Activated B cell treated with CpG ODN at 0.5 μM for 24 hours (primary cell): ENCODE data around the gene PLCH2. TPM values are rescaled to one million over a fixed set of nuclear protein-coding genes. Genes with fewer than 3 reads are reported as not detected.

Experiments used
- ATAC-seq: fragments of 200-7000 bp; cut with Tn5 transposase; one replicate; pipeline ENCODE4 v1.10.0; 2021; ENCODE audit warnings: low read depth, mild to moderate bottlenecking, moderate library complexity
- CTCF ChIA-PET: fragments of 350-600 bp; sonication (Branson Sonifier 250); formaldehyde crosslinking; loops from one replicate; lab custom pipeline; 2021; ENCODE audit warnings: antibody characterized with exemption; lab: Charles Lee
- POLR2A ChIA-PET: fragments of 350-600 bp; sonication (Branson Sonifier 250); formaldehyde crosslinking; loops from one replicate; lab custom pipeline; 2021; ENCODE audit warnings: antibody characterized with exemption; lab: Charles Lee
- DNase-seq: peaks from one replicate; pipeline ENCODE4 v3.0.0; 2022
- H3K27ac Mint-ChIP-seq: one replicate; pipeline ENCODE4 v1.8.0; 2020; ENCODE audit warnings: mixed read lengths
- H3K27me3 Mint-ChIP-seq: one replicate; pipeline ENCODE4 v1.8.0; 2021; ENCODE audit warnings: mixed read lengths
- H3K36me3 Mint-ChIP-seq: one replicate; pipeline ENCODE4 v1.8.0; 2021; ENCODE audit warnings: low read depth, mixed read lengths
- H3K4me1 Mint-ChIP-seq: one replicate; pipeline ENCODE4 v1.8.0; 2021; ENCODE audit warnings: mixed read lengths
- H3K4me3 Mint-ChIP-seq: one replicate; pipeline ENCODE4 v1.8.0; 2020; ENCODE audit warnings: mild to moderate bottlenecking, mixed read lengths
- H3K9me3 Mint-ChIP-seq: one replicate; pipeline ENCODE4 v1.8.0; 2020; ENCODE audit warnings: mixed read lengths
- intact Hi-C: fragments of 100-400 bp; cut with micrococcal nuclease; formaldehyde crosslinking; loops from one replicate; pipeline ENCODE4 v1.15.1; 2024
- total RNA-seq: library from RNA; stranded (reverse); gene quantifications from 2 replicates; pipeline ENCODE4 v1.2.3, GENCODE V29; 2022
- TF ChIP-seq, protein P1 (sequence below): fragments of 200-600 bp; IDR thresholded peaks from one replicate; pipeline ENCODE4 v1.8.0; 2022; ENCODE audit warnings: antibody characterized with exemption, mild to moderate bottlenecking

The PLCH2 gene
- total RNA-seq, 1 donor from 2014 or later: 6.1 TPM

DNA sequence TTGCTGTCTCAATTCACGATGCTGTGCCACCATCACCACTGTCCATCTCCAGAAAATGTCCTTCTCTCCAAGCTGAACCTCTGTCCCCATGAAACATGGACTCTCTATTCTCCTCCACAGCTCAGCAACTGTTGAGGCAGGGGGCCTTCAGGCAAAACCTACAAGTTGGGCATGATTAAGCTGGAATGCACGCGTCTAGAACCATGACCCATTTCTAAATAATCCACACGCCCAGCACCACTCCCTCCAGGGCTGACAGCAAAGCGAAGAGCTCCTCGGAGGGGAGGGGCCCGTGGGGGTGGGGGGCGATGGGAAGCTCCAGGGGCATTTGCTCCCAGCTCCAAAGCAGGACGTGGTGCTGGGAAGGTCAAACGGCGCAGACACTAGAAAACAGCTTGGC lies 57.3 kb downstream of the PLCH2 start:
- ATAC-seq: no peak
- CTCF ChIA-PET: no interaction called here
- H3K4me3 Mint-ChIP-seq: no peak overlapping the region
- POLR2A ChIA-PET: interaction anchor here (0.7 to 3.1 kb wide), 2 partner anchors 12 to 23 kb away, joined by 3 to 10 read pairs; partner anchors contain the start of gene TNFRSF14
- peaks cover 20% of the 10 kb centered on the region for H3K27me3 Mint-ChIP-seq
- H3K27ac Mint-ChIP-seq: no peak overlapping the region
- H3K36me3 Mint-ChIP-seq: no peaks in the 10 kb centered on the region
- DNase-seq: no peak
- TF ChIP-seq, protein P1, sequence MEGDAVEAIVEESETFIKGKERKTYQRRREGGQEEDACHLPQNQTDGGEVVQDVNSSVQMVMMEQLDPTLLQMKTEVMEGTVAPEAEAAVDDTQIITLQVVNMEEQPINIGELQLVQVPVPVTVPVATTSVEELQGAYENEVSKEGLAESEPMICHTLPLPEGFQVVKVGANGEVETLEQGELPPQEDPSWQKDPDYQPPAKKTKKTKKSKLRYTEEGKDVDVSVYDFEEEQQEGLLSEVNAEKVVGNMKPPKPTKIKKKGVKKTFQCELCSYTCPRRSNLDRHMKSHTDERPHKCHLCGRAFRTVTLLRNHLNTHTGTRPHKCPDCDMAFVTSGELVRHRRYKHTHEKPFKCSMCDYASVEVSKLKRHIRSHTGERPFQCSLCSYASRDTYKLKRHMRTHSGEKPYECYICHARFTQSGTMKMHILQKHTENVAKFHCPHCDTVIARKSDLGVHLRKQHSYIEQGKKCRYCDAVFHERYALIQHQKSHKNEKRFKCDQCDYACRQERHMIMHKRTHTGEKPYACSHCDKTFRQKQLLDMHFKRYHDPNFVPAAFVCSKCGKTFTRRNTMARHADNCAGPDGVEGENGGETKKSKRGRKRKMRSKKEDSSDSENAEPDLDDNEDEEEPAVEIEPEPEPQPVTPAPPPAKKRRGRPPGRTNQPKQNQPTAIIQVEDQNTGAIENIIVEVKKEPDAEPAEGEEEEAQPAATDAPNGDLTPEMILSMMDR: no peak
- H3K4me1 Mint-ChIP-seq: peaks cover 11% of the 10 kb centered on the region
- intact Hi-C loops: no loop called here
- H3K9me3 Mint-ChIP-seq: no peaks in the 10 kb centered on the region

DNA sequence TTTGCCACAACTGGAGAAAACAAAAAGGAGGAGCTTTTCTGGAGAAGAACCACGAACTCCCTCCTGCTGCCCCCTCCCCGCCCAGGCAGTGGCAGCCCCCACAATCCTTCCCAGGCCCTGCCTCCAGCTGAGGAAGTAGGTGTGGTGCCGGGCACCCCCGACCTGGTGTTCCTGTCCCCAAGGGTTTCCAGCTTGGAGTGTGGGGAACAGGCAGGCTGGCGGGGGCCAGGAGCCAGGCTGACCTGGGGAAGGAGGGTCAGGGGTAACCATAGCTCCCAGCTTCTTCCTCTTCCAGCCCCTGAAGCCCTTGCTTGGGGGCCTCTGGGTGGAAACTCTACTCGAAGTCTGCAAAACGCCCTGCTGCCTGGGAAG lies 58.2 kb downstream of the PLCH2 start:
- TF ChIP-seq, protein P1: no peak
- ChIA-PET CTCF (no interaction called here), POLR2A (interaction anchor here (3.1 kb wide), 1 partner anchor 11 kb away, joined by 10 read pairs; no protein-coding TSS in a partner anchor)
- Mint-ChIP-seq H3K27me3 (peaks cover 20% of the 10 kb centered on the region), H3K27ac (no peak overlapping the region), H3K4me3 (no peak overlapping the region), H3K9me3 (no peaks in the 10 kb centered on the region), H3K4me1 (peaks cover 3% of the 10 kb centered on the region), H3K36me3 (no peaks in the 10 kb centered on the region)
- intact Hi-C loops: no loop called here
- ATAC-seq (no peak), DNase-seq (no peak)

DNA sequence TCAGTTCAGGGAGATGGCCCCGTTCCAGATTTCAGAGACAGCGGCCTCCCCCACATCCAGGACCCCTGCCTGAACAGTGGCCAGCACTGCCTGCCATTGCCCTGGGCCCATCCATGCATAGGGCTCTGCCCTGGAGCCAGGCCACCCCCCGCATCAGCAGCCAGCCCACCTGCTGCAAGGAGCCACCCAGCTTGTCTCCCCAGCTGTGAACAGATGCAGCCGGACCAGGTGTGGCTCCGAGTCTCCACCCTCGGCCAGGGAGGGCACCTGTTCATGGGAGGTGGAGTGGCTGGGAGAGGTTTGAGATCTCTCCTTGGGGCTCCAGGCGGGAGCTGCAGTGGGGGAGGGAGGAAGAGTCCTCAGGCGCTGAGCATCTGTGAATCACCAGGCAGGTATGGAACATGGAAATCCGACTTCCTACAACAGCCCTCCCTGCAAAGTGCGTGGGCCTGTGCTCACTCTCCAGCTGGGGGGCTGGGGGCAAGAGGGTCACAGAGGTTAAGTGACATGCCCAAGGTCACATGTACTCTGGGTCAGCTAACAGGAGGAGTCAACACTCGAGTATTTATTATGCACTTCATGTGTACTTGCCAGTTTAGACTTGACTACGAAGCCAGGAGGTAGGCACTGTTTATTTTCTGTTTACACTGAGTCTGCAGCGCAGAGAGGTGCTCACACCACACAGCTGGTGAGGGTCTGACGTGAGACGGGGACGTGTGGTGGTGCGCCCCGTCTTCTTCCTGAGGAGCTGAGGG lies 58.8 kb downstream of the PLCH2 start:
- Mint-ChIP-seq H3K36me3 (no peaks in the 10 kb centered on the region), H3K4me3 (no peak overlapping the region), H3K4me1 (peaks cover 3% of the 10 kb centered on the region), H3K9me3 (no peaks in the 10 kb centered on the region), H3K27ac (no peak overlapping the region), H3K27me3 (peaks cover 20% of the 10 kb centered on the region)
- ChIA-PET CTCF (no interaction called here), POLR2A (interaction anchor here (0.6 to 3.1 kb wide), 2 partner anchors 11 to 341 kb away, joined by 6 to 10 read pairs; no protein-coding TSS in a partner anchor)
- no peak for DNase-seq
- intact Hi-C loops: no loop called here
- ATAC-seq: no peak
- TF ChIP-seq, protein P1: no peak

DNA sequence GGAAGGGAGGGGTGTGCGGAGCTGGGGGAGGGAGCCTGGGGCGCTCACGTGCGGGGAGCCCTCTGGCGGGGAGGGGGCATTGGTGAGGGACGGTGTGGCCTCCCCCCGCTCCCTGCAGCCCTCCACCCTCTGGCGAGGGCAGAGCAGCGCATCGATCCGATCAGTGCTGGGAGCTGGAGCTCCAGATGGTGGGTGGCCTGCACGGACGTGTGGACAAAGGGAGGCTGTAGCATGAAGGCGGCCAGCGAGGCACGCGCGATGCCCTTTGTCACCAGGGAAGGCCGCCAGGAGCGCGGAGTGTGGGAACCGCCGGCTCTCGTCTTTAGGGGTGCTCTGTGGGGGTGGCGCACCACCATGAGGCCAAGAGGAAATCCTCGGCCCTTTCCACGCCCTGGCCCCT lies 59.4 kb downstream of the PLCH2 start:
- POLR2A ChIA-PET: interaction anchor here (0.6 to 3.1 kb wide), 2 partner anchors 10 to 50 kb away, joined by 3 to 10 read pairs; no protein-coding TSS in a partner anchor
- CTCF ChIA-PET: no interaction called here

GRCh38 chr1:2535981-2536380 lies 59.9 kb downstream of the PLCH2 start:
- intact Hi-C loops: no loop called here
- TF ChIP-seq, protein P1: no peak
- ChIA-PET CTCF (no interaction called here), POLR2A (interaction anchor here (0.6 to 3.1 kb wide), 3 partner anchors 9 to 50 kb away, joined by 3 to 10 read pairs (median 3); partner anchors contain the start of gene TNFRSF14)
- H3K4me3 Mint-ChIP-seq: no peak overlapping the region
- H3K9me3 Mint-ChIP-seq: no peaks in the 10 kb centered on the region
- DNase-seq: no peak
- H3K27me3 Mint-ChIP-seq: peaks cover 18% of the 10 kb centered on the region
- no peaks in the 10 kb centered on the region for H3K36me3 Mint-ChIP-seq
- H3K27ac Mint-ChIP-seq: no peak overlapping the region
- no peak for ATAC-seq
- peaks cover 2% of the 10 kb centered on the region for H3K4me1 Mint-ChIP-seq

More for the DNA sequence above, 59.4 kb downstream of the PLCH2 start:
- Mint-ChIP-seq H3K27me3 (peaks cover 20% of the 10 kb centered on the region), H3K4me1 (peaks cover 3% of the 10 kb centered on the region), H3K9me3 (no peaks in the 10 kb centered on the region), H3K36me3 (no peaks in the 10 kb centered on the region), H3K27ac (no peak overlapping the region), H3K4me3 (no peak overlapping the region)
- TF ChIP-seq, protein P1: no peak
- no peak for DNase-seq
- intact Hi-C loops: no loop called here
- no peak for ATAC-seq
